Loucy (cell line): ENCODE measurements around the gene NCAPD2.

ENCODE experiments used
- EZH2phosphoT487 ChIP-seq: fragments of 200-600 bp; IDR thresholded peaks from 2 replicates; pipeline ENCODE4 v1.6.1; 2018; ENCODE audit warnings: antibody characterized with exemption, mild to moderate bottlenecking, moderate library complexity, borderline replicate concordance
- TF ChIP-seq, protein P1 (sequence below): fragments of 200-600 bp; sonication (generic); conservative IDR thresholded peaks from 2 replicates; pipeline ENCODE4 v1.5.1; 2014; ENCODE audit warnings: mild to moderate bottlenecking, antibody characterized with exemption, low read length

DNA sequence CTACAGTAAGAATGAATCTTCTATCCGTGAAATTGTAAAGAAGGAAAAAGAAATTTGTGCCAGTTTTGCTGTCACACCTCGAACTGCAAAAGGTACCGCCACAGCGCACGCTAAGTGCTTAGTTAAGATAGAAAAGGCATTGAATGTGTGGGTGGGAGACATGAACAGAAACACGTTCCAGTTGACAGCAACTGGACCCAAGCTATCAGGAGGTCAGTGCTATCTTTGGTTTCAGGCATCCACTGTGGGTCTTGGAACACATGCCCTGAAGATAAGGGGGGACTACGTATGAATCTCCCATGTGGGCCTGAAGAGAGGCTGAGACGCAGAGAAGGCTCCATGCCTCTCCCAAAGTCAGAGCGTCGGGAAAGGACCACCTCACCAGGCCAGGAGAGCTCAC, 52.1 kb downstream of the NCAPD2 start:
- TF ChIP-seq, protein P1, sequence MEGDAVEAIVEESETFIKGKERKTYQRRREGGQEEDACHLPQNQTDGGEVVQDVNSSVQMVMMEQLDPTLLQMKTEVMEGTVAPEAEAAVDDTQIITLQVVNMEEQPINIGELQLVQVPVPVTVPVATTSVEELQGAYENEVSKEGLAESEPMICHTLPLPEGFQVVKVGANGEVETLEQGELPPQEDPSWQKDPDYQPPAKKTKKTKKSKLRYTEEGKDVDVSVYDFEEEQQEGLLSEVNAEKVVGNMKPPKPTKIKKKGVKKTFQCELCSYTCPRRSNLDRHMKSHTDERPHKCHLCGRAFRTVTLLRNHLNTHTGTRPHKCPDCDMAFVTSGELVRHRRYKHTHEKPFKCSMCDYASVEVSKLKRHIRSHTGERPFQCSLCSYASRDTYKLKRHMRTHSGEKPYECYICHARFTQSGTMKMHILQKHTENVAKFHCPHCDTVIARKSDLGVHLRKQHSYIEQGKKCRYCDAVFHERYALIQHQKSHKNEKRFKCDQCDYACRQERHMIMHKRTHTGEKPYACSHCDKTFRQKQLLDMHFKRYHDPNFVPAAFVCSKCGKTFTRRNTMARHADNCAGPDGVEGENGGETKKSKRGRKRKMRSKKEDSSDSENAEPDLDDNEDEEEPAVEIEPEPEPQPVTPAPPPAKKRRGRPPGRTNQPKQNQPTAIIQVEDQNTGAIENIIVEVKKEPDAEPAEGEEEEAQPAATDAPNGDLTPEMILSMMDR = no peak
- no peak for TF ChIP-seq EZH2phosphoT487
